Lower leg skin (tissue), 4 donors: Measurements from ENCODE around the gene BRMS1L. TPM values are rescaled to one million over a fixed set of nuclear protein-coding genes. Genes with fewer than 3 reads are reported as not detected.
A peak's percentile ranks its signal among the peaks of the same experiment; 100 is the strongest.

Source experiments
- DNase-seq, 2 donors: peaks; one replicate each; pipeline ENCODE4 v3.0.0-alpha.2; 2019; ENCODE audit warnings: low spot score in 2 of 2
- H3K4me3 ChIP-seq: fragments of 200-600 bp; sonication (generic); 2 replicates; pipeline ENCODE4 v1.5.1; 2017; ENCODE audit warnings: mild to moderate bottlenecking, low read depth; ENCODE audit not compliant: poor library complexity, severe bottlenecking
- POLR2A ChIP-seq, 2 donors: fragments of 450-650 bp; IDR thresholded peaks; one replicate each; pipeline ENCODE4 v1.6.1; 2016 to 2017; ENCODE audit warnings: antibody characterized with exemption in 2 of 2, mild to moderate bottlenecking in 1 of 2, moderate library complexity in 1 of 2
- WGBS, 2 donors: methylation state at CpG; one replicate each; pipeline ENCODE4 v1.1.5; 2018; 5-methylcytosine and 5-hydroxymethylcytosine counted together
- intact Hi-C: fragments of 100-400 bp; cut with DNase I; formaldehyde crosslinking; loops from one replicate; pipeline ENCODE4 v1.15.0; 2023; ENCODE audit warnings: low total_unique reads
- total RNA-seq, 4 donors: library from RNA; depleted of rRNA; stranded (reverse); fragments of >200 nt; gene quantifications; one replicate each; pipeline ENCODE4 v1.1.0, GENCODE V29; 2016
- TF ChIP-seq, protein P1 (sequence below), 3 donors: fragments of 450-650 bp; IDR thresholded peaks; one replicate each; pipeline ENCODE4 v1.5.1; 2016; ENCODE audit warnings: antibody characterized with exemption in 3 of 3, mild to moderate bottlenecking in 3 of 3, moderate library complexity in 2 of 3

The BRMS1L gene
- total RNA-seq, 4 donors from 2014 or later: 2.7 to 5.8 (median 4.1) TPM

DNA sequence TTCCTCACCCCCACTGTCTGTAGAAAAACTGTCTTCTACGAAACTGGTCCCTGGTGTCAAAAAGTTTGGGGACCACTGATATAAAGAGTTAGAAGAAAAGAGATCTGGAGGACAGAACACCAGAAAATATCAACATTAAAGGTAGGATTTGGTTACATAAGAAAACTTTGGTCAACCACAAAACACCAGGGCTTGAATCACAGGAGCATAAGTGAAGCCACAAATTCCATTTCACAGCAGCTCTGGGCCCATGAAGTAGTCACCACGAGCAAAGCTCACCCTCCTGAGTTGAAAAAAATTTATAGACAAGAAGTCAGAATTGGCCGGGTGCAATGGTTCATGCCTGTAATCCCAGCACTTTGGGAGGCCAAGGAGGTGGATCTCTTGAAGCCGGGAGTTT is 36.5 kb upstream of the BRMS1L start:
- no peak for TF ChIP-seq POLR2A (IDR thresholded peaks at IDR 0.05)
- TF ChIP-seq, protein P1, sequence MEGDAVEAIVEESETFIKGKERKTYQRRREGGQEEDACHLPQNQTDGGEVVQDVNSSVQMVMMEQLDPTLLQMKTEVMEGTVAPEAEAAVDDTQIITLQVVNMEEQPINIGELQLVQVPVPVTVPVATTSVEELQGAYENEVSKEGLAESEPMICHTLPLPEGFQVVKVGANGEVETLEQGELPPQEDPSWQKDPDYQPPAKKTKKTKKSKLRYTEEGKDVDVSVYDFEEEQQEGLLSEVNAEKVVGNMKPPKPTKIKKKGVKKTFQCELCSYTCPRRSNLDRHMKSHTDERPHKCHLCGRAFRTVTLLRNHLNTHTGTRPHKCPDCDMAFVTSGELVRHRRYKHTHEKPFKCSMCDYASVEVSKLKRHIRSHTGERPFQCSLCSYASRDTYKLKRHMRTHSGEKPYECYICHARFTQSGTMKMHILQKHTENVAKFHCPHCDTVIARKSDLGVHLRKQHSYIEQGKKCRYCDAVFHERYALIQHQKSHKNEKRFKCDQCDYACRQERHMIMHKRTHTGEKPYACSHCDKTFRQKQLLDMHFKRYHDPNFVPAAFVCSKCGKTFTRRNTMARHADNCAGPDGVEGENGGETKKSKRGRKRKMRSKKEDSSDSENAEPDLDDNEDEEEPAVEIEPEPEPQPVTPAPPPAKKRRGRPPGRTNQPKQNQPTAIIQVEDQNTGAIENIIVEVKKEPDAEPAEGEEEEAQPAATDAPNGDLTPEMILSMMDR (IDR thresholded peaks at IDR 0.05): no peak
- 85 to 89% methylated on average over 4 of the region's 4 CpGs for WGBS, 2 donors
- no peak for DNase-seq
- intact Hi-C loops: no loop called here
- no peak overlapping the region for H3K4me3 ChIP-seq

DNA sequence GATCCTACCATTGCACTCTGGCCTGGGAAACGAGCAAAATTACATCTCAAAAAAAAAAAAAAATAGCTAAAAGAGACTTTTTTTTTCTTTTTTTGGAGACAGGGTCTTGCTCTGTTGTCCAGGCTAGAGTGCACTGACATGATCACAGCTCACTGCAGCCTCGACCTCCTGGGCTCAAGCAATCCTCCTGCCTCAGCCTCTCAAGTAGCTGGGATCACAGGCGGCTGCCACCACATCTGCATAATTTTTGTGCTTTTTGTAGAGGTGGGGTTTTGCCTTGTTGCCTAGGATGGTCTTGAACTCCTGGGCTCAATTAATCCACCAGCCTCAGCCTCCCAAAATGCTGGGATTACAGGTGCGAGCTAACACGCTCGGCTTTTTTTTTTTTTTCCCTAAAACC is 28.3 kb upstream of the BRMS1L start:
- no peak for DNase-seq
- TF ChIP-seq POLR2A (IDR thresholded peaks at IDR 0.05): no peak
- TF ChIP-seq, protein P1 (IDR thresholded peaks at IDR 0.05): no peak
- H3K4me3 ChIP-seq: no peak overlapping the region
- intact Hi-C loops: no loop called here
- WGBS, 2 donors: 88 to 96% methylated on average over 6 of the region's 6 CpGs

DNA sequence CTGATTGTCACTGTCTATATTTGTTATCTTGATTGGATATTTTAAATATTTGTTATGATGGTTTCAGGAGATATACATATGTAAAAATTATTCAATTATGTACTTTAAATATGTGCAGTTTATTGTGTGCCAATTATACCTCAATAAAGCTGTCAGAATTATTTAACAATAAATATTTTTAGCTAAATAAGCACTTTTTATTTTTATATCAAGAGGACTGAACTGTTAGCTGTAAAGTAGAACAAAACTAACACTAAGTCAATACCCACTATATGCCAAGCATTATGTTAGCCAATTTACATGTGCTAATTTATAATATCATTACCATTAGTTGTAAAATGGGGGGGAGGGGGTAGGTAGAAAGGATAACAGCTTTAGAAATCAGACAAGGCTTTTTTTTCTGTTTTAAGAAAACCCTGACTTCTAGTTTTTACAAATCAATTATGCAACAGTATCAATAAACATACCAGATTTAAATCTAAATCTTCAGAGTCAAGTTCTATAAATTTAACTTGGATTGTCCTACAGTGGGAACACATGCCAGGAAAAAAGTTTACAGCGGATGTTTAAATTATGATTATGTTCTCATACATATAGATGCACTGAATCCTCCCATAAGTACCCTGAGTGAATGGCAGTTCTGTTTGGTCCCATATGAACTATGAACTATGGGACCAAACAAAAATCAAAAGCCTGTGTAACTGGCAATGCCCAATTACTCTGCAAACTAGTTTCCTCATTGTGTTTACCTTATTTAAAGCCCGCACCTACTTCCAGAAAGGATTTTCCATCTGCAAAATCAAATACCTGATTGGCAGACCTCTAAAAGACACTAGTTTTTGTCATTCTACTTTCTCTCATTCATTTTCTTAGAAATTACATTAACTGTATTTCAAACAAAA is 19.9 kb upstream of the BRMS1L start:
- TF ChIP-seq POLR2A (IDR thresholded peaks at IDR 0.05): no peak
- TF ChIP-seq, protein P1 (IDR thresholded peaks at IDR 0.05): no peak
- DNase-seq: no peak
- intact Hi-C loops: no loop called here
- WGBS, 2 donors: 74 to 78% methylated on average over 2 of the region's 2 CpGs
- no peak overlapping the region for H3K4me3 ChIP-seq

DNA sequence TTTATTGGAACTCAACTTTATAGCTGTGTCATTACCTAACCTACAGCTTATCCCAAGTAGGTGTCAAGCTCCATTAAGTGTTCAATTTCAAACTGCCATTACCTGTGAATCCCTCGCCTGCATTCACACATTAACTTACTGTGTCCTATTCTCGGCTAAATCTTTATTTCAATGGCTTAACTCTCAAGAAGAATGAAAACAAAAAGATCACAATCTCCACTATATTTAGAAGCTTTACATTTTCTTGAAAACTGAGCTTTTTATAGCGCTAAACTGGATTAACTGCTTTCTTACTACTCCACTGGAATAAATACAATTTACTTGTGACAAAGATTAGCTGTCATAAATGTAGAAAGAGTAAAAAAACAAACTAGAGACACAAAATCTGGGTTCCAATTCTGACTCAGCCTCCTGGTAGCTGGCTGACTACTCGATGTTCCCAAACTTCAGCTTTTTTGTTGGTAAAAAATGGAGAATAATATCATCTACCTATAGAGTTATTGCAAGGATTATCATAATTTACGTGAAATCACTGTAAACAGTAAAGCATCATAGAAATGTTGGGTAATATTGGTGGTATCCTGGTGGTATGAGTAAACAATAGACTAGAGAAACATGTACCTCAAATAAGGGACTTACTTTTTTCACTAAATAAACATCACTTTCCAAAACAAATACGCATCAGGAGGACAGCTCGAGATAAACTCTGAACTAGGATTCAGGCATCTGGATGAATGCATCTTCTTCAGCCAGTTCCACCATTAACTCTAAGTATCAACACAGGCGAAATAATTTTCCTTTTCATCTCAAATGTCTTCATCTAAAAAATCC is 18.8 kb upstream of the BRMS1L start:
- no peak for TF ChIP-seq POLR2A (IDR thresholded peaks at IDR 0.05)
- TF ChIP-seq, protein P1 (IDR thresholded peaks at IDR 0.05): no peak
- no peak for DNase-seq
- no peak overlapping the region for H3K4me3 ChIP-seq
- intact Hi-C loops: no loop called here
- WGBS, 2 donors: 58 to 65% methylated on average over 8 of the region's 8 CpGs

DNA sequence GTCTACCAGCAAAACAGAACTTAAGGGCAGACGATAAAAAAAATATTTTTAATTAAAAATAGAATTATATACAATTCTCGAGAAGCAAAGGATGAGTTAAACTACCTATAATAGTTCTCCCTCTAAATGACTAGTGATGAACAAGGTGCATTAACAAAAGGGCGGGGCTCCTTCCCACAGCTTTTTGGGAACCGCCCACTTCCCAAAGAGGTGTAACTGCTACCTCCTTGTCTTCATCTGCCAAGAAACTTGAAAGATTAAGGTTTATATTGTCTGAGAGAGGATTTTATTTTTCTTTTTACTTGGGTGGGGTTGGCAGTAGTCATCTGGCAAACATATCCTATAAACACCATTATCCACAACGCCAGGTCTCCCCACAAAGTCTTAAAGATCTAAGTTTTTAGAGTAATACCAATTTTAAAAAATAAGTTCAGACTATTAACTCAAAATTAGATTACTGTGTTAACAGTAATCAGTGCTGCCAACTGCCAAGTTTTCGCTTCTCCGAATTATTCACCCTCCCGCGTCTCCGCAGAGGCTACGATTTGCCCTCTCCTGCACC is 18.0 kb upstream of the BRMS1L start:
- no peak for TF ChIP-seq POLR2A (IDR thresholded peaks at IDR 0.05)
- H3K4me3 ChIP-seq: peak overlapping the region; percentile 52
- intact Hi-C loops: no loop called here
- 2% methylated on average over 11 of the region's 11 CpGs for WGBS, 2 donors
- DNase-seq: no peak
